Activated CD8-positive, alpha-beta memory T cell treated with anti-CD3 and anti-CD28 coated beads for 36 hours (primary cell): ENCODE data around the gene CEACAM4. TPM values are rescaled to one million over a fixed set of nuclear protein-coding genes. Genes with fewer than 3 reads are reported as not detected.
"Not testable (repeated sequence)": the region's sequence is repeated elsewhere in the genome, so short reads cannot be mapped to it uniquely, and the experiment has no call there.

ENCODE experiments used
- CTCF ChIA-PET: fragments of 350-600 bp; sonication (Branson Sonifier 250); formaldehyde crosslinking; loops from one replicate; lab custom pipeline; 2021; ENCODE audit warnings: antibody characterized with exemption; lab: Charles Lee
- POLR2A ChIA-PET: fragments of 350-600 bp; sonication (Branson Sonifier 250); formaldehyde crosslinking; loops from one replicate; lab custom pipeline; 2021; ENCODE audit warnings: antibody characterized with exemption; lab: Charles Lee
- total RNA-seq, 2 experiments: library from RNA; stranded (reverse); gene quantifications; one replicate each; pipeline ENCODE4 v1.2.3, GENCODE V29; 2021

CEACAM4 gene
- total RNA-seq, 2 experiments from 2014 or later, result not detected

DNA sequence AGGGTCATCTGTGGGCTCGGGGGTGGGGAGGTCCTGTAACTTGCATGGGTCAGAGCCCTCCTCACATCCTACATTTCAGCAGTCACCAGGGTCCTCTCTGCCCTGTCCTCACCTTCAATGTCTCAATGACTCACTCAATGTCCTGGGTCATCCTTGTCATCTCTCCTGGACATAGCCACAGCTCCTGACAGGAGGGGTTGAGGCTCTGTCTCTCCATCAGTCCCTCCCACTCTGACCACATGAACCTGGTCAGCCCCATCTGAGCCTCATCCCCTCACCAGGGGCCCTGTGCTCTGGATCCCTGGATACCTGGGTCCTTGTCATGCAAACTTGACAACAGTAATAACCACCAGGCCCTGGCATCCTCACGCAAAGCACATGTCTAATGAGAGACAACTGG lies 37.5 kb downstream of the CEACAM4 start:
- POLR2A ChIA-PET, result no interaction called here
- CTCF ChIA-PET, result interaction anchor here (0.6 kb wide), 1 partner anchor 482 kb away, joined by 3 read pairs; no protein-coding TSS in a partner anchor

GRCh38 chr19:41588497-41589209 lies 38.2 kb downstream of the CEACAM4 start:
- POLR2A ChIA-PET, result no interaction called here
- CTCF ChIA-PET, result no interaction called here

DNA sequence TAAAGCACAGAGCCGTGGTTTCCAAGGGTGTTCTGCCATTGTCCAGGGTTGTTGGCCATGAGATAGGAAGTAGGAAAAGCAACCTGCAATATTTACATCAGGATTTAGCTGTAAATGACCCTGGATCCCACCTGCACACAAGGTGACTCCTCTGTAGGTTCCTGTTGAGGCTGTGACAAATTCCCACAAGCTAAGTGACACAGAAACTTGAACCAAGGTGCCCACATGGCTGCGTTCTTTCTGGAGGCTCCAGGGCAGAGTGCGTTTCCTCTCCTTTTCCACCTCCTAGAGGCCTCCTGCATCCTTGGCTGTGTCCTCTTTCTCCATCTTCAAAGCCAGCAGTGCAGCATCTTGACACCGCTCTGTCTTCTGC lies 39.0 kb downstream of the CEACAM4 start:
- CTCF ChIA-PET, result no interaction called here
- POLR2A ChIA-PET, result no interaction called here

DNA sequence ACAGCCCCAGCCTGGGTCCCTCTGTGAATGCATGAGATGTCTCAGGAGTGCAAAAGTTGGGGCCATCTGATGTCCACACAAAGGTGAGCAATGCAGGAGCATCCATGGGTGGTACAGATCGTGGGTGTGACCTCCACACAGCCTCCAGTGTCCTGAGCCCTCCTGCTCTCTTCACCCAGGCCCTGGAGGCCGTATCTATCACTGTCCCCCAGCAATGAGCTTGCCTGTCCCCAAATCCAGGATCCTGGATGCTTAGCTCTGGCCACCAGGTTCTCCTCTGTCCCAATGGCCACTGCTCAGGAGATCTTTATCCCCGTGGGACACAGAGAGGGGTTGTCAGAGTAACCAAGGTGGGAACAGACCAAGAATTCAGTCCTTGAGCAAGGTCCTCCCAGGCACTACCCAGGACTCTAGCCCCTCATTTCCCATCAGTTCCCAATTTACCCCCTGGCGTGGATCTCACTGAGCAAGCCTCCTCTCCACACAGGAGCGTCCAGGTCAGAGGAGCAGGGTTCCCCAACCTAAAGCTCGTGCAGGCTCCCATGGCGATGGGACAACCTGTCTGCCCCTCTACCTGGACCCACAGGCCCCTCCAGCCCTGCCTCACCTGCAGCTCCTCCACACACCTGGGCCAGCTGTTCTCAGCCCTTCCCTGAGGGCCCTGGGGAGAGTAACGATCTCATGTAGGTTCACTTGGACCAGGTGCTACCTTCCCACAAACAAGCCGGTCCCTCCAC lies 39.6 kb downstream of the CEACAM4 start:
- CTCF ChIA-PET, result no interaction called here
- POLR2A ChIA-PET, result interaction anchor here (0.5 kb wide), 1 partner anchor 141 kb away, joined by 5 read pairs; no protein-coding TSS in a partner anchor

- ChIA-PET CTCF (interaction anchor here (1.3 kb wide), 1 partner anchor 10 kb away, joined by 4 read pairs; no protein-coding TSS in a partner anchor), POLR2A (no interaction called here)
Observed at GRCh38 chr19:41586064-41586463, 40.8 kb downstream of the CEACAM4 start.

GRCh38 chr19:41584931-41585330 lies 41.9 kb downstream of the CEACAM4 start:
- ChIA-PET CTCF (interaction anchor here (1.3 to 1.8 kb wide), 2 partner anchors 12 to 21 kb away, joined by 4 read pairs; no protein-coding TSS in a partner anchor), POLR2A (no interaction called here)

GRCh38 chr19:41584260-41584810 lies 42.5 kb downstream of the CEACAM4 start:
- ChIA-PET CTCF (interaction anchor here (1.2 to 1.8 kb wide), 2 partner anchors 14 to 21 kb away, joined by 4 read pairs; no protein-coding TSS in a partner anchor), POLR2A (no interaction called here)

- POLR2A ChIA-PET, result not testable (repeated sequence)
Observed at GRCh38 chr19:41582577-41583182, 44.2 kb downstream of the CEACAM4 start.

GRCh38 chr19:41581068-41581467 lies 45.8 kb downstream of the CEACAM4 start:
- POLR2A ChIA-PET, CTCF ChIA-PET: not testable (repeated sequence)

More at GRCh38 chr19:41582577-41583182, 44.2 kb downstream of the CEACAM4 start:
- CTCF ChIA-PET, result interaction anchor here (1.0 kb wide), 1 partner anchor 134 kb away, joined by 3 read pairs; no protein-coding TSS in a partner anchor

- ChIA-PET CTCF (no interaction called here), POLR2A (no interaction called here)
Observed at GRCh38 chr19:41578886-41579285, 48.0 kb downstream of the CEACAM4 start.

- CTCF ChIA-PET, result interaction anchor here (1.2 kb wide), 1 partner anchor 17 kb away, joined by 3 read pairs; no protein-coding TSS in a partner anchor
- POLR2A ChIA-PET, result no interaction called here
Observed at GRCh38 chr19:41577833-41578232, 49.0 kb downstream of the CEACAM4 start.

GRCh38 chr19:41577144-41577830 lies 49.6 kb downstream of the CEACAM4 start:
- POLR2A ChIA-PET, result no interaction called here
- CTCF ChIA-PET, result interaction anchor here (0.7 to 1.2 kb wide), 3 partner anchors 12 to 47 kb away, joined by 3 read pairs; no protein-coding TSS in a partner anchor

DNA sequence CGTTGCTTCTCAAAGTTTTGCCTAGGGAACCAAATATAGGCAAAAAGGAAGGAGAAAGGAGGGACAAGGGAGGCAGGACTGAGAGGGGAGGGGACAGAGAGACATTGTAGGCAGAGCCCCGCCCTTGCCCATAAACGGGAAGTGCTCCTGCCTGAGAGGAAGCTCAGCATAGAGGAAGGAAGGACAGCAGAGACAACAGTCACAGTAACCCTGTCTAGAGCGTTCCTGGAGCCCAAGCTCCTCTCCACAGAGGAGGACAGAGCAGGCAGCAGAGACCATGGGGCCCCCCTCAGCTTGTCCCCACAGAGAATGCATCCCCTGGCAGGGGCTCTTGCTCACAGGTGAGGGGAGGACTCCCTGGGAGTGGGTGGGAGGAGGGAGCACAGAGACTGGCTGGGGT lies 50.9 kb downstream of the CEACAM4 start, which contains the start of gene CEACAM21:
Gene CEACAM21, plus strand, starts transcription at position 169 of the 400 bp plus-strand sequence. Its CDS starts 109 bp downstream, at position 278.
- POLR2A ChIA-PET, result interaction anchor here (1.2 kb wide), 1 partner anchor 12 kb away, joined by 3 read pairs; no protein-coding TSS in a partner anchor
- CTCF ChIA-PET, result interaction anchor here (0.7 to 1.7 kb wide), 5 partner anchors 13 to 127 kb away, joined by 3 to 9 read pairs (median 3); no protein-coding TSS in a partner anchor

- POLR2A ChIA-PET, result no interaction called here
- CTCF ChIA-PET, result interaction anchor here (0.6 to 2.7 kb wide), 21 partner anchors 9 to 236 kb away, joined by 3 to 20 read pairs (median 4); no protein-coding TSS in a partner anchor
Observed at GRCh38 chr19:41570639-41571112, 56.2 kb downstream of the CEACAM4 start.

DNA sequence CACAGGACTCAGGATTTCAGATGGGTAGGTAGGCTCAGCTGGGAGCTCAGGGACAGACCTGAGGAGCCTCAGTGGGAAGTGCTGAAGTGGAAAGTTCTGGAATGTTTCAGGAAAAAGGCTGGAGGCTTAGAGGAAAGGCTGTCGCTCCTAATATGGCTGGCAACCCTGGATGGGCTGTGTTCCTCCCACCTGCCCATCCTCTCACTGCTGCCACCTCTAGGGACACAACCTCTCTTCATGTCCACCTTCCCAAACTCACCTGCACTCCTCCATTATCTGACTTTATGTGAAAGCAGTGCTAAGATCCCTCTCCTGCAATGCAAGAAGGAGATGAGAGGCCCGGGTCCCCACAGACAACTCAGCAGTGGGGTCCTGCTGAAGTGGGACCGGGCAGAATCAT lies 56.7 kb downstream of the CEACAM4 start:
- POLR2A ChIA-PET, result no interaction called here
- CTCF ChIA-PET, result interaction anchor here (0.6 to 2.7 kb wide), 19 partner anchors 8 to 235 kb away, joined by 3 to 20 read pairs (median 4); no protein-coding TSS in a partner anchor

GRCh38 chr19:41569481-41570150 lies 57.3 kb downstream of the CEACAM4 start:
- ChIA-PET POLR2A (interaction anchor here (1.1 kb wide), 1 partner anchor 121 kb away, joined by 3 read pairs; no protein-coding TSS in a partner anchor), CTCF (interaction anchor here (0.6 to 2.7 kb wide), 20 partner anchors 8 to 216 kb away, joined by 3 to 20 read pairs (median 4); partner anchors contain the start of gene DMAC2)
